ENCODE results near the gene TAX1BP1.

TAX1BP1 gene

GRCh38 chr7:27812706-27813105 is 72.7 kb downstream of the TAX1BP1 start:
- no peak for DNase-seq (ENCODE audit: low read depth)
- no peak for TF ChIP-seq CTCF (IDR thresholded peaks at IDR 0.05; ENCODE audit: insufficient read depth, low read depth, low read length, missing control alignments)
- no peak overlapping the region for H3K4me3 ChIP-seq (ENCODE audit: low read depth, low read length)

- no peak overlapping the region for H3K4me3 ChIP-seq (ENCODE audit: low read depth, low read length)
- DNase-seq (ENCODE audit: low read depth), result no peak
- no peak for TF ChIP-seq CTCF (IDR thresholded peaks at IDR 0.05; ENCODE audit: insufficient read depth, low read depth, low read length, missing control alignments)
Measured at GRCh38 chr7:27822245-27822644, 82.3 kb downstream of the TAX1BP1 start.

- DNase-seq (ENCODE audit: low read depth), result no peak
- no peak overlapping the region for H3K4me3 ChIP-seq (ENCODE audit: low read depth, low read length)
- TF ChIP-seq CTCF (IDR thresholded peaks at IDR 0.05; ENCODE audit: insufficient read depth, low read depth, low read length, missing control alignments), result no peak
Measured at GRCh38 chr7:27825891-27826290, 85.9 kb downstream of the TAX1BP1 start.

- TF ChIP-seq CTCF (IDR thresholded peaks at IDR 0.05; ENCODE audit: insufficient read depth, low read depth, low read length, missing control alignments), result no peak
- no peak overlapping the region for H3K4me3 ChIP-seq (ENCODE audit: low read depth, low read length)
- DNase-seq (ENCODE audit: low read depth), result no peak
Measured at GRCh38 chr7:27826357-27826756, 86.4 kb downstream of the TAX1BP1 start.

GRCh38 chr7:27834179-27834921 is 94.4 kb downstream of the TAX1BP1 start:
- DNase-seq (ENCODE audit: low read depth), result no peak
- TF ChIP-seq CTCF (IDR thresholded peaks at IDR 0.05; ENCODE audit: insufficient read depth, low read depth, low read length, missing control alignments), result no peak

GRCh38 chr7:27835376-27835775 is 95.4 kb downstream of the TAX1BP1 start:
- TF ChIP-seq CTCF (IDR thresholded peaks at IDR 0.05; ENCODE audit: insufficient read depth, low read depth, low read length, missing control alignments), result no peak
- DNase-seq (ENCODE audit: low read depth), result no peak
- no peak overlapping the region for H3K4me3 ChIP-seq (ENCODE audit: low read depth, low read length)

More at GRCh38 chr7:27834179-27834921, 94.4 kb downstream of the TAX1BP1 start:
- H3K4me3 ChIP-seq (ENCODE audit: low read depth, low read length), result no peak overlapping the region

- TF ChIP-seq CTCF (IDR thresholded peaks at IDR 0.05; ENCODE audit: insufficient read depth, low read depth, low read length, missing control alignments), result no peak
- no peak overlapping the region for H3K4me3 ChIP-seq (ENCODE audit: low read depth, low read length)
- DNase-seq (ENCODE audit: low read depth), result no peak
Measured at GRCh38 chr7:27836536-27836935, 96.6 kb downstream of the TAX1BP1 start.
